Left lung (tissue), 10 donors: ENCODE measurements around the gene PRG2. TPM values are rescaled to one million over a fixed set of nuclear protein-coding genes. Genes with fewer than 3 reads are reported as not detected.
A peak's percentile ranks its signal among the peaks of the same experiment; 100 is the strongest.

Source experiments
- ATAC-seq: fragments of 200-7000 bp; cut with Tn5 transposase; one replicate; pipeline ENCODE4 v1.9.1; 2020; ENCODE audit warnings: moderate library complexity
- DNase-seq, 4 donors: peaks; one replicate each; pipeline ENCODE4 v3.0.0-alpha.2; 2013 to 2020
- H3K27ac ChIP-seq, 2 donors: fragments of 200-600 bp; sonication (generic) in 1 of 2; one replicate each; pipeline versions ENCODE4 v1.5.0 to v1.8.0; 2020 to 2021
- H3K27me3 ChIP-seq, 2 donors: fragments of 200-600 bp; sonication (generic) in 1 of 2; one replicate each; pipeline versions ENCODE4 v1.5.0 to v1.8.0; 2020 to 2021
- H3K36me3 ChIP-seq, 2 donors: fragments of 200-600 bp; sonication (generic) in 1 of 2; one replicate each; pipeline versions ENCODE4 v1.5.0 to v1.8.0; 2020 to 2021
- H3K4me1 ChIP-seq, 2 donors: fragments of 200-600 bp; one replicate each; pipeline ENCODE4 v1.8.0; 2021
- H3K4me3 ChIP-seq, 2 donors: fragments of 200-600 bp; sonication (generic) in 1 of 2; one replicate each; pipeline versions ENCODE4 v1.5.0 to v1.8.0; 2020 to 2021; ENCODE audit warnings: mild to moderate bottlenecking in 1 of 2
- H3K9me3 ChIP-seq, 2 donors: fragments of 200-600 bp; sonication (generic) in 1 of 2; one replicate each; pipeline versions ENCODE4 v1.5.0 to v1.8.0; 2020 to 2021
- intact Hi-C, 2 donors: fragments of 100-400 bp; cut with DNase I; formaldehyde crosslinking; loops; one replicate each; pipeline versions ENCODE4 v1.11.2 to v1.14.2; 2022
- polyA plus RNA-seq, 6 donors: library from polyadenylated mRNA; unstranded; fragments of 120-200 nt; gene quantifications; one replicate each; pipeline ENCODE4 v1.2.1, GENCODE V29; 2013; ENCODE audit not compliant: insufficient read length in 6 of 6
- total RNA-seq, 2 donors: library from RNA; stranded (reverse); fragmentation: NEBNext Ultra II Directional; extraction: Animal tissue kit (Norgen Biotek cat#: 25700); gene quantifications; one replicate each; pipeline ENCODE4 v1.2.1, GENCODE V29; 2021
- TF ChIP-seq, protein P1 (sequence below), 2 donors: fragments of 200-600 bp; sonication (generic) in 1 of 2; IDR thresholded peaks; one replicate each; pipeline versions ENCODE4 v1.5.0 to v1.8.0; 2021; ENCODE audit warnings: antibody characterized with exemption in 2 of 2
- donor health status: DM: no; HTN: yes; CAD: no.
- donor health status: DM: no; HTN: no; CAD: no.

The PRG2 gene
- total and polyA plus RNA-seq, 8 donors = 0.34 to 1.7 (median 1.3) TPM; not detected in 1

DNA sequence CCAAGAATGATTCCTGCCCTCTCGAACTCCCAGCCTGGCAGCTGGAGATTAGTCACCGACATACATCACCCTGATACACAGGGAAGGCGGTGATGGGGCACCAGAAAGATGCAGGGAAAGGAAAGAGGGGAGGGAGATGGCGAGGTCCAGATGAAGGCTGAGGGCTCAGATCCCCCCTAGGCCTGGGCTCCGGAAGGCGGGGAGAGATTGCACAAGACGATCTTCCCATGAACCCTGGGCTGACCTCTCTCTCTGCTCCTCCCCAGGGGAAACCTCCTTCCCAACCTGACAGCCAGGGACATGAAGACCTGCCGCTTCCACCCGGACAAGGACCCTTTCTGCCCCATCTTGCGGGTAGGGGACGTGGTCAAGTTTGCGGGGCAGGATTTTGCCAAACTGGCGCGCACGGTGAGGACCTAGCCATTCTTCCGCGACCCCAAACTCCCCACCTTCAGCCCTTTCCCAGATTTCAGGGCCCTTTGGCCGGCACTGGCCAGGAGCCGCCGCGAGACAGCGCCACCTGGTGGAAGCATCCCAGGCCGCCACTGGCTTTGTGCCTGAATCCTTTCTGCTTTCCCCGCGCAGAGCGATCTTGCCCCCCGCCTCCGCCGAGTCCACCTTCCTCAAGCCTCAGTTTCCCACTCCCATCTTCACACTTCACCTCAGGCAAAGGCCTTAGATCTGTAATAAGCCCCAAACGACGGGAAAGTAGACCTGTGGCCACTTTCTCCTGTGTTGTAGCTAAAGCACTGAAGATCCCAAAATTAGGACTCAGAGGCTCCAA lies 40.8 kb downstream of the PRG2 start:
- ATAC-seq (peak; percentile 79), DNase-seq (peak; percentile 54 to 95 (median 61))
- Histone ChIP-seq H3K9me3 (no peaks in the 10 kb centered on the region), H3K27me3 (no peaks in the 10 kb centered on the region), H3K4me3 (no peak overlapping the region), H3K36me3 (no peaks in the 10 kb centered on the region), H3K27ac (no peak overlapping the region), H3K4me1 (peaks cover 0 to 16% of the 10 kb centered on the region in 2 donors)
- intact Hi-C loops = loop anchor here in 1 of 2 donors (5.0 kb wide), 1 partner anchor 133 kb away; no protein-coding TSS in a partner anchor
- TF ChIP-seq, protein P1, sequence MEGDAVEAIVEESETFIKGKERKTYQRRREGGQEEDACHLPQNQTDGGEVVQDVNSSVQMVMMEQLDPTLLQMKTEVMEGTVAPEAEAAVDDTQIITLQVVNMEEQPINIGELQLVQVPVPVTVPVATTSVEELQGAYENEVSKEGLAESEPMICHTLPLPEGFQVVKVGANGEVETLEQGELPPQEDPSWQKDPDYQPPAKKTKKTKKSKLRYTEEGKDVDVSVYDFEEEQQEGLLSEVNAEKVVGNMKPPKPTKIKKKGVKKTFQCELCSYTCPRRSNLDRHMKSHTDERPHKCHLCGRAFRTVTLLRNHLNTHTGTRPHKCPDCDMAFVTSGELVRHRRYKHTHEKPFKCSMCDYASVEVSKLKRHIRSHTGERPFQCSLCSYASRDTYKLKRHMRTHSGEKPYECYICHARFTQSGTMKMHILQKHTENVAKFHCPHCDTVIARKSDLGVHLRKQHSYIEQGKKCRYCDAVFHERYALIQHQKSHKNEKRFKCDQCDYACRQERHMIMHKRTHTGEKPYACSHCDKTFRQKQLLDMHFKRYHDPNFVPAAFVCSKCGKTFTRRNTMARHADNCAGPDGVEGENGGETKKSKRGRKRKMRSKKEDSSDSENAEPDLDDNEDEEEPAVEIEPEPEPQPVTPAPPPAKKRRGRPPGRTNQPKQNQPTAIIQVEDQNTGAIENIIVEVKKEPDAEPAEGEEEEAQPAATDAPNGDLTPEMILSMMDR (IDR thresholded peaks at IDR 0.05) = peak; percentile 92

DNA sequence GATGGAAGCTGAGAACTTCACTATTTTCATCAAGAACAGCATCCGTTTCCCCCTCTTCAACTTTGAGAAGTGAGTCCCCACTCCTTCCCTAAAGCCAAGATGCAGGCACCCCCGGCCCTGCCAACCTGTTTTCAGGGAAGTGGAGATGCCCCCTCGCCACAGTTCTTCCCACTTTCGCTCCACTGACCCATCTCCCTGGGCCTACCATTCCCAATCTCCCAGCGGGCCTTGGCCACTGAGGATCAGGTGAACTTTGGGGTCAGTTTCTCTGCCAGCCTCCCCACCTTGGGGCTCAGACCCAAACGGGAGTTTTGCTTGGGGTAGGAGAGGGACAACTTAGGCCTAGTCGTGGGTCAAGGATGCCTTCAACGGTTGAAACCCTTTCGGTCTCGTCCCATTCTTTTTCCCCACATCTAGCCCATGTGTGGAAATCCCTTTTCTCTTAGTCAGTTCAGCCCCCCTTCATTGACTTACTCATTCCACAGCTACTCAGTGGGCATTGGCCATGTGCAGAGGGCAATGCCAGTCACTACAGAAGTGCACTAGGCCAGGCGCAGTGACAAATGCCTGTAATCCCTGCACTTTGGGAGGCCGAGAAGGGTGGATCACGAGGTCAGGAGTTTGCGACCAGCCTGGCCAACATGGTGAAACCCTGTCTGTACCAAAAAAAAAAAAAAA lies 41.7 kb downstream of the PRG2 start:
- no peak for DNase-seq
- Histone ChIP-seq H3K4me3 (no peak overlapping the region), H3K9me3 (no peaks in the 10 kb centered on the region), H3K4me1 (peaks cover 0 to 16% of the 10 kb centered on the region in 2 donors), H3K27me3 (no peaks in the 10 kb centered on the region), H3K27ac (no peak overlapping the region), H3K36me3 (no peaks in the 10 kb centered on the region)
- intact Hi-C loops = loop anchor here in 1 of 2 donors (5.0 kb wide), 1 partner anchor 134 kb away; no protein-coding TSS in a partner anchor
- ATAC-seq = no peak
- TF ChIP-seq, protein P1 (IDR thresholded peaks at IDR 0.05) = no peak

GRCh38 chr11:57348052-57348451 lies 42.4 kb downstream of the PRG2 start:
- no peak for ATAC-seq
- H3K4me1 ChIP-seq = peaks cover 0 to 16% of the 10 kb centered on the region in 2 donors
- no peaks in the 10 kb centered on the region for H3K9me3 ChIP-seq
- intact Hi-C loops = loop anchor here in 1 of 2 donors (5.0 kb wide), 1 partner anchor 134 kb away; no protein-coding TSS in a partner anchor
- TF ChIP-seq, protein P1 (IDR thresholded peaks at IDR 0.05) = no peak
- no peak overlapping the region for H3K4me3 ChIP-seq
- no peak for DNase-seq
- H3K36me3 ChIP-seq = no peaks in the 10 kb centered on the region
- H3K27ac ChIP-seq = no peak overlapping the region
- no peaks in the 10 kb centered on the region for H3K27me3 ChIP-seq

- DNase-seq = no peak
- TF ChIP-seq, protein P1 (IDR thresholded peaks at IDR 0.05) = no peak
- peaks cover 0 to 16% of the 10 kb centered on the region in 2 donors for H3K4me1 ChIP-seq
Measured at GRCh38 chr11:57347336-57347735, 43.1 kb downstream of the PRG2 start.

More at GRCh38 chr11:57347336-57347735, 43.1 kb downstream of the PRG2 start:
- no peaks in the 10 kb centered on the region for H3K27me3 ChIP-seq
- ATAC-seq = no peak
- no peaks in the 10 kb centered on the region for H3K9me3 ChIP-seq
- intact Hi-C loops = loop anchor here in 1 of 2 donors (5.0 kb wide), 1 partner anchor 135 kb away; no protein-coding TSS in a partner anchor
- H3K4me3 ChIP-seq = no peak overlapping the region
- H3K27ac ChIP-seq = no peak overlapping the region
- H3K36me3 ChIP-seq = no peaks in the 10 kb centered on the region
